HG03175 (cell line): Measurements from ENCODE around the gene SNCG.
"Not testable (repeated sequence)": the region's sequence is repeated elsewhere in the genome, so short reads cannot be mapped to it uniquely, and the experiment has no call there.

Experiments used
- ATAC-seq: cut with Tn5 transposase; IDR thresholded peaks from one replicate; pipeline ENCODE4 v1.9.1; 2021; ENCODE audit warnings: mild to moderate bottlenecking, moderate library complexity; ENCODE audit not compliant: unreplicated experiment

The SNCG gene

DNA sequence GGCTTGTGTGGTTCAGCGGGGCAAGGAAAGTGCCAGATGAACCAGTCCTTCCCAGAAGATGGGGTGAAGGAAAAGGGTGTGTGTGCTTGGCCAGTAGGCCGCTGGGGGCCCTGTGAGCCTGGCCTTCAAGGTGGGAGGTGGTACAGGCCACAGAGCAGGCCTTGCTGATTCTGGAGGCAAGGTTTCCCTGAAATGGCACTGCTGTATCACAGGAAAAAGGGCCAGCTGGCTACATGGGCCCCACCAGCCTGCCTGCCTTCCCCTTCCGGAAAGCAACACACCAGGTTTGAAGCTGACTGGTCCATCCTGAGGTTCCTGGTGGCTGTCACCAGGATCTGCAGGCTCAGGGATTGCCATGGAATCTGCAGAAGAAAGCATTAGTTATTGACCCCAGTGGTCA lies 13.5 kb upstream of the SNCG start:
- ATAC-seq, result no peak

DNA sequence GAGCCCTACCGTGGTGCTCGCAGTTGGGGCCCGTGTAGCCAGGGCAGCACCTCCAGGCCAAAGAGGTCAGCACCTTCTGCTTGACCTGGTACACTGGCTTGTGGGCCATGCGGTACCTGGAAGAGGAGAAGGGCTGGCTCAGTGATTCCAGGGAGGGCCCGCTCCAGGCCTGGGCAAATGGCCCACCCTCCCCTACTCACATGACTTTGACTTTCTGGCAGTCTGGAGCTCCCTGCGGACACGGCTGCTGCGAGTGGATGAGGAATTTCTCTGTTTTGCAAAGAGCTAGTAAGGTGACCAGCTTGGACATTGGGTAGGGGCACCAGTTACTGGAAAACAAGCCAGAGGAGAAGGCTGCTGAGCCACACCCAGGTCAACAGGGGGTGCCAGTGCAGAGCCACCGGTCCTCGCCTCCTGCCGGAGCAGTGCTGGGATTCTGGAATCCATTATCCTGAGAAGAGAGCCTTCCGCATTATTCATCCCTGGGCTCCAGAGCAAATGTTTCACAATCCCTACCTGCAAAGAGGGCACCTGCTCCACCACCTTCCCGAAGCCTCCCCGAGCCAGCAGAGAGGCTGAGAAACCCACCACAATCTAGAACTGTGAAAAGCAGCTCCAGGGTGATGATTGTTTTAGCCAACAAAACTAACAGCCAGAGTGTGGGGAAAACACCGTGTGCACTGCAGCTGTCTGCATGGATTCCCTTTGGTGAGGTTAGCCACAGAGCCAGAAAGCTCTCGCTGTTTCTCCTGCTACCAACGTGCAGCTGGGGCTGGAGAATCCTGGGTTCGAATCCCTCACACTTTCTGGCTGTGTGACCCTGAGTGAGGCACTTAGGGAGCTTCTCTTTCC lies 12.8 kb upstream of the SNCG start:
- no peak for ATAC-seq

- no peak for ATAC-seq
These were observed 11.9 kb upstream of the SNCG start for GRCh38 chr10:86946213-86947155.

- not testable (repeated sequence) for ATAC-seq
These were observed 10.6 kb upstream of the SNCG start for GRCh38 chr10:86947806-86948205.

DNA sequence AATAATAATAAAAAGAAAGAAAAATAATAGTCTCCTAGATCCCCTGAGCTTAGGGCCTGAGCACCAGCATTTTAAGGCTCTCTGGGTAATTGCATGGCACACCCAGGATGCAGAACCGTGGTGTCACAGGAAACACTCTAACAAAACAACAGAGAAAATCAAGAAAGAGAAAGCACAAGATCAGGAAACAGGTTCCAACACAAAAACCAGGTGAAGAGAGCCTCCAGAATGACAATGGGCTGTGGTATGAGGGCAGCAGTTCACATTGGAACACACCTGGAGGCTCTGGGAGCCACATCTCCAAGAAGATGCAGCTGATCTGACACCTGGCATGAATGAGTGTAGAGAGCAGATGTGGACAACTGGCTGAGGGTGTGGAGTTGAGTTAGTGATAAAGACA lies 8.1 kb upstream of the SNCG start:
- ATAC-seq, result no peak

DNA sequence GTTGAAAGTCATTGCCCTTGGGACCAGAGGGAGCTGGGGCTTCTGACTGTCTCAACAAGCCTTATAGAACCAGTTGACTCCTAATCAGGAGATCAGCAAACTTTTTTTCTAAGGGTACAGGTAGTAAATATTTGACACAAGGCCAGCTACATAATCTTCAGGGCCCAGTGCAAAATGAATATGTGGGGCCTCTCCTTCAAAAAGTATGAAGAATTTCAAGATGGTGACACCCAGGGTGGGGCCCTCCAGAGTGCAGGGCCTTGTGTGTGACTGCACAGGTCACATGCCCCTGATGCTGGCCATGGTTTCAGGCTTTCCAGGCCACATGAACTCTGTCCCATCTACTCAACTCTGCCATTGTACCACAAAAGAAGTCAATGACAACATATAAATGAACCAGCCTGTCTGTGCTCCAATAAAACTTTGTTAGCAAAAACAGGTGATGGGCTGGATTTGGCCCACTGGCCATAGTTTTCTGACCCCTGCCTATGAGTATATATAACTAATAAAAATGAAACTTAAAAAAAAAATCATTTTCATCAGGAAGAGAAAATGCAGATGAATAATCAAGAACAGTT lies 7.1 kb upstream of the SNCG start:
- ATAC-seq, result no peak

- ATAC-seq, result no peak
These were observed 6.3 kb upstream of the SNCG start for GRCh38 chr10:86952106-86952505.

GRCh38 chr10:86952697-86953096 lies 5.7 kb upstream of the SNCG start:
- ATAC-seq, result not testable (repeated sequence)

DNA sequence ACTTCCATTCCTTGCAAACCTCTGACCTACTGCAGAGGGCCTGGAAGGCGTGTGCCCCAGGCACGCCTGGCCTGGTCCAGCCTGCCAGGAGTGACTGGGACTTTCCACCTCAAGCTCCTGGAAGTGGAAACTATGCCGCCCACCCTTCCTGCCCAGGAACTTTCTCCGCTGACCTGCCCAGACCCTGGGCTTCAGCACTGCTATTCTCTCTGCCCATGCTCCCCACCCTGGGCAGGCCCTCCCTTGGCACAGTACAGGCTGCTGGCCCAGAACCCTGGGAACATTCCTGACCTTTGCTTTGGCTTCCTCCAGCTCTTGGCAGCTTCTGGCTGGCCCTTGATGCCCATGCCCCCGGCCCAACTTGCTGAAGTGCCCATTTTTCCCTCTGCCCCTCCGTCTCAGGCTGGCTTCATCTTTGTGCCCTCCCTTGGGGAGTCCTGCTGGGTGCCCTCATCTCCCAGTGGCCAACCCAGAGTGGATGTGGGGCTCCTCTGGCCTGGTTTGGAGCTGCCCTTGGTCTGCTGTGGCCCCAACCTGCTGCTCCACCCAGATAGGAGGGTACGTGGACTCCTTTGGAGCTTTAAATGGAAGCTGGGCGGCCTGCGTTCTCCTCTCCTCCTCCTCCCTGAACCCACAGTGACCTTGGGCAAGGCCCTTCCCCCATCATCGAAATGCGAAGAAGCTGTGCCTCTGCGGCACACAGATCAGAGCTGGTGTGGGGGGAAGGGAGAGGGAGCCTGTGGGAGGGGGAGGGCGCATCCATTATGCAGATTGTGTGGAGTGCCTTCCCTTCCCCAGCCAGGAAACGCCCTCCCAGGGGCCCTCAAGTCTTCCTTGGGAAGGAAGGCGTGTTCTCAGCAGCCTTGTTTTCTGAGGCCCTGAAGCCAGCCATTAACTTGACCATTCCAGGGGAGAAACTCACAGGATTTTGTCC lies 4.4 kb upstream of the SNCG start:
- no peak for ATAC-seq

GRCh38 chr10:86954681-86955500 lies 3.5 kb upstream of the SNCG start:
- ATAC-seq, result no peak

- ATAC-seq, result no peak
These were observed 2.8 kb upstream of the SNCG start for GRCh38 chr10:86955501-86956194.

GRCh38 chr10:86956195-86956847 lies 2.1 kb upstream of the SNCG start:
- no peak for ATAC-seq

- ATAC-seq, result no peak
These were observed 1.5 kb upstream of the SNCG start for GRCh38 chr10:86956848-86957448.

GRCh38 chr10:86957471-86958115 lies 806 bp upstream of the SNCG start, which contains the start of gene MMRN2:
Gene MMRN2, minus strand, starts transcription at chr10:86957615. Its CDS starts 74 bp downstream, at chr10:86957541.
- no peak for ATAC-seq

- ATAC-seq, result no peak
These were observed 720 bp downstream of the SNCG start for GRCh38 chr10:86958901-86959736.

DNA sequence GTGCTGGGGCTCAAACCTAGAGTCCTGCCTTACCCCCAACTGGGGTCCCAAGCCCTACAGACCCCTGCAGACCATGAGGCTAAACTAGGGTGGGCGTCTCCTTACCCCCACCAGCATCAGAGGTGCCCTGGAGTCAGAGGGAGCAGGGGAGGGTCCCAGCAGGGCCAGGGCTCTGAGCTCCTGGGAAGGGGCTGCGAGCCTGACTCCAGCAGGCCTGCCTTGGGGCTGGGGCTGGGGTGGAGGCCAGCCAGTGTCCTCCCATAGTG lies 1.3 kb downstream of the SNCG start:
- no peak for ATAC-seq
